Activated CD4-positive, alpha-beta T cell treated with anti-CD3 and anti-CD28 coated beads, Interleukin-2, amount 50 U/mL, for 1 hour (primary cell): ENCODE data around the gene TMEM9.

Source experiments
- DNase-seq: peaks from one replicate; pipeline ENCODE4 v3.0.0-alpha.2; 2020

The TMEM9 gene

DNA sequence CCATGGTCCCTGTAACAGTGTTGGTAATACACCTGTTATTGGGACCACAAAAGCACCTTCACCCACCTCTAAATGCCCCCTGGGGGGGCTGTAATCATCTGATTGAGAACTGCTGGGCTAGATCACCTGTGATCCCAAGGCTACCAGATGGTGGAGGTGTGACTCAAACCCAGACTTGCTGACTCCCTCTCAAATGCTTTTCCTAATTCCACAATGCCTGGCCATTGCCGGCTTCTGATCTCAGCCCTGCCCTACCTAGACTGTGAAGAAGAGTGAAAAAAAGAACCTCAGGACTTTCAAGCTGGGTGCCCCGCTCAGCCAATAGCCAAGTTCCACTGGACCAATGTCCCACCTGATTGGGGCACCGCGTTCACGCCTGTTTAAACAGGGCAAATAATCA, 9.6 kb downstream of the TMEM9 start:
- DNase-seq, result no peak

DNA sequence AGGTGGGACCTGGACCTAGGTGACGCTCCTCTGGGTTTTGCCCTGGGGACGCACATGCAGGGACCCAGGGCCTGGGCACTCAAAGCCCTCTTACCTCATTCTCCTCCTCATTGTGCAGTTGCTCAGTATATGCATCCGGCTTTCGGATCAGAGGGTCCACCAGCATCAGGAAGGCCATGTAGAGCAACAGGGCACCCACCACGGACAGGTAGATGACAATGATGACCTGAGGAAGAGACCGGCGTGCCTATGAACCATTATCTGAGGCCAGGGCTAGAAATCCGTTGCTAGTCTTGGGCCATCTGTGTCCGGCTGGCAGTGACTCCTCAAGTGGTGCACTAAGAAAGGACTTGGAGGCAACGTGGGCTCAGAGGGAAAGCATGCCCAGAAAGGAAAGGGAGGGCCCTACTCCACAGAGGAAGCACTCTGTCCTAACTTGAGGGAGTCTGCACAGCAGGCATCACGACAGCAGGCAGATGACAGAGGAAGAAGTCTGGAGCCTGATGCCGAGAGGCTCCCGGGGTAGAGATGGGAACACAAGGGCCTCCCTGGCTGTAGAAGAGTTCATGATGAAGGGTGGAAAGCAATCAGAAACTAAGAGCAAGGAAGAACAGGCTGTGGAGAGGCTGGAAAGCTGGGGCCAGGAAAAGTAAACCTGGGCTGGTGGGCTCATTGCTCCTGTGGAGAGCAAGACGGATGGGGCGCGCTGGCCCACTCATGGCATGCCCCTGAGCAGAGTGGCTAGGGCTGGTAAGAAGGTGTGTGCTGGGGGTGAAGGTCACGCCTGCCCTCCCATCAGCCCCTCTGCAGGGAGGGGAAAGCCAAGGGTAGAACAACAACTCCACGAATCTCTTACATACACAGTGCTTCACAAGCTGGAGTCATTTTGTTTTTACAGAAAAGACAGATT, 10.3 kb downstream of the TMEM9 start:
- DNase-seq, result no peak

DNA sequence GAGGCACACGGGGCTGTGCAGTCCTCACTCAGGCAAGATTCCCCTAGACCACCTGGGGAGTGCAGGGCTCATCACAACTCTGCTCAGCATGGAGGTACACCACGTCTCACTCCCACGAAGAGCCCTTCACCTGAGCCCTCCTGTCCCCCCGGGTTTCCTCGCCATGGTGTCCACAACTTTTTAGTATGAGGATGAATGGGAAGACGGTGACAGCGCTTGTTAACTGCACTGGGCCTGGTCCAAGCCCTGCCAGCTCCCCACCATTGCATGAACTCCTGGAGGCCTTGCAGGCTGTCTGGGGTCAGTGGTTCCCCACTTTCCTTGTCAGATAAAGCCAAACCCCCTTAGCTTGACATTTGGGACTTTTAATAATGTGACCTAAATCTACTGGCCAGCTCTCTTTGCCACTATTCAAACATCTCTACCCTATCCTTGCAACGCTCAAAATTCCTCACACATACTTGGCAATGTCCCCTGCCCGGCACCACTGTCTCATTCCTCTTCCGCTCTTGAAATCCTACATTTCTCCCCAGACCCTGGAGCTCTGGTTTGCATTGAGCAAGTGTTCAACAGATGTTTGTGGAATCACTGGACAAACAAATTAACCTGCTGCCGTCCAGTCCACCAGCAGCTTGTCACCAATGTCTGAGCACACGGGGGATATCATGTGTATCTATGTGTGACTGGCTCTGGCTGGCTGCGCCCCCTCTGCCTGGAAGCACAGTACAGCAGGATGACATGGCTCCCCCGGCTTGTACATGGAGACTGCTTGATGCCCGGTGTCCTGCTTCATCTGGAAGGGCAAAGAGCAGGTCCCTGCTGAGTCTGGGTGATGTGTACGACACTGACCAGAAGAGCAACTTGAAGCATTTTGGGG, 11.2 kb downstream of the TMEM9 start:
- DNase-seq, result no peak

DNA sequence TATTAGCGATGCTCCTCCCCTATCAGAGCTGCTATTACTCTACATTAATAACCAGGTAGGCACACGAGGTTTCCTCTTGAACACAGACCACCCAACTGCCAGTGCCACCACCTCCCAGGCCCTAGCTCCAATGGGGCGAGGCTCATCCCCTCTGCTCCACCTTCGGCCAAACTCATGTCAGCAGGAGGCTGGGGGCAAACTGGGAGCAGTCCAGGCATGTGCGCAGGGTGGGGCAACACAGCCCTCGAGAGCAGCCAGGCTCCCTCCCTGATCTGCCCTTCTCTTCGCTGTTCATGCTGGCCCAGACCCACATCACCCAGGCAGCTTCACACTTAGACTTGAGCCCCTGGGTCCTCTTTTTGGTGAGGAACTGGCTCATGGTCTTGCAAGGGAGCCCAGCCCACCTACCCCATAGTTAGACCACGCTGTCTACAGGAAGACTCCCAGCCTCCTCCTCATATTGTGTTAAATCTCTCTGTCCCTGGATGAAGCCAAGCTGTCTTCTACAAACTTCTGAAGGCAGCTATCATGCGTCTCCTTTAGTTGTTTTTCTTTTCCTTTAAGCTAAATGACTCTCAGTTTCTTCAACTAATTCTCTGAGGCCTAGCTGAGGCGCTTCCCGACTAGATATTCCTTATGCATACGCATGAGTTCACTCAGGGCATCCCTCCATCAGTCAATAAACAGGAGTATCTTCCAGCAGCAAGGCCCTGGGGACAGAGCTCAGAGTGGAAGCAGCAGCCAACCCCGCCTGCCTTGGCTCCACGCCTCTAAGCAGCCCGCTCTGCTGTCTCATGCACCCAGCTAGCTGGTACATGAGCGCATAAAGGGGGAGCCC, 12.0 kb downstream of the TMEM9 start:
- no peak for DNase-seq

DNA sequence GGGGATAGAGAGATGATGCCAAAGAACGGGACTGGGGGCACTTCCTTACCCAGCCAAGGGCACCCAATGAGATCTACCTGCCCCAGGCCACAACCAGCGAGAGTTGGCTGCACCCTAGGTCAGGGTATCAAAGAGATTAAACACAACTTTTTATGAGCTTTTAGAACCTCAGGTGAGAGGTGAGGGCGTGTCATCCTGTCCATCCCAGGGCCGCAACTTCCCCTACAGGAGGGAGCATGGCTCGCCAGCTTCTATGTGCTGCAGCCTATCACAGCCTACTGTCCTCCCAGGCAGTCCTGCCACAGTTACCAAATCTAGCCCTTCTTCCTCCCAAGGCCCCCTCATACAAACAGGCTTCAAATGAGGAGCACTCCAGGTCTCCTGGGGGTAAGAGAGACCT, 12.9 kb downstream of the TMEM9 start:
- DNase-seq, result no peak

DNA sequence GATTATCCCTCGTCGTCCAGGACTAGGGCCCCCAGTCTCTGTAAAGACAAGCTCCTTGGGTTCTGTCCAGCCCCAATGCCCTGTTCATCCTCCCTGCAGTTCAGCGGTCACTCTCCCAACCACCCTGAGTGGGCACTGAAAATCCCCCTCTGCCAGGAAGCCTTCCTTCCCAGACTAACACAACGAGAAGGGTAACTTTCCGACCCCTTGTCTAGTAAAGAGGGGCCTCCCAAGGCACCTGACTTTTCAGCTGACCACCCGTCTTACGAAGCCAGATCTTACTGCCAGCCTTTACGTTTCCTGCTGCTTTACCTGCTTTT, 13.4 kb downstream of the TMEM9 start:
- no peak for DNase-seq

DNA sequence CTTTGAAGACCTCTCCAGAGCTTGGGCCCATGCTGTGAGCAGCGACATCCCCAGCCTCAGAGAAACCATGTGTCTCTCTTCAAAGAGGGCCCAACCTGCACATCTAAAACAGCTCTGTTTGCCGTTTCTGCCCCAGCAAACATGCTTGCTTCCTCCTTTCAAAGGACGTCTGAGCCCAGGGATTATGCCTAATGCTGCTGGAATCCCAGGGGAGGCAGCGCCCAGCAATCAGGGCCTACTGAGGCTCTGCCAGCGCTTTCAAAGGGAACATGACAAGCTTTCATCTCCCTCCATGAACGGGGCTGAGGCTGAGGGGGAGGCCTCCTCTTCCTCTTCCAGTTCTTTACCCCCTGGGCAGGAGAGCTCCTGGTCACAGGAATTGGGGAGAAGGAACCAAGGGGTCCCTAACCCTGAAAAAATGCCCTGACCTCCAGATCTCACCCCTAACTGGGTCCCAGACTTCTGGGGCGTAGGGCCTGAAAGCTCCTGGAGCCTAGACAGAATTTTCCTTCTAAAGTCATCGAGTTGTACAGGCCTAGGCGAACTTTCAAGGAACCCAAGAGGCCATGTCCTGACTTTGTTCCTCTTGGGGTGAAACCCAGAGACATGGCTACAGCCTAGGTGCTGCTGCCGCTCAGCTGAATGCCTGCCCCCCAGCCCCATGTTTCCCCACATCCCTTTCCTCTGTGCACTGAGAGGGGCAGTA, 13.9 kb downstream of the TMEM9 start:
- DNase-seq, result no peak

DNA sequence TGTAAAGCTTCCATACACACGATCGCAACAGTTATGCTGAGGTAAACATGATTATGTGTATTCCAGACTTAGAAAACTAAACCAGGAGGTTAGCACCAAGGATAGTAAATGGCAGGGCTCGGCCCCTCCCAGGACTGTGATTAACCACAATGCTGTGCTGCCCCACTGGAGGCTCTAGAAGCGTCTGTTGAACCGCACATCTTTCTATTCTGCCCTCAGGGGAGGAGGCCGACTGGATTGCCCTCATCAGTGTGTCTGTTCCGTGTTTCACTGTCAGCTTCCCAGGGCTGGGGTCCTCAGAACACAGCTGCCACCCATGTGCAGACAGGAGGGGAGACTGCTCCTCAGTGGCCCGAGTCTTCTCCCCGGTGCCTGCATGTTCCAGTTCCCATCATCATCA, 14.5 kb downstream of the TMEM9 start:
- DNase-seq, result no peak

DNA sequence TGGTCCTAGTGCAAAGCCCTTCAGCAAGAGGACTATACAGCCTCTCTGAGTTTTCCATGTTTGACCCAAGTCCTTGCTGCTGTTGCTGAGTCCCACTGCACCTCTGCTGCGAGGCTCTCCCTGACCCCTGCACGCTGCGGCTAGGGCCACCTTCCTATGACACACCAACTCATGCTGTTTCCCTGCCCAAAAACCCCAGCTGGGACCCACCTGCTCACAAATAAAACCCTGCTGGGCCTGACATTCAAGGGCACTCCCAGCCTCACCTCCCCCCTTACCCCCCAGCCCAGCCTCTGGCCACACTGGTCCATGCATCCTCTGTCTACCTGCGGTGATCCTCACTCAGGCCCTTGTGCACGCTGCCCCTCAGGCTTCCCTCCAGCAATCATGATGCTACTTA, 15.0 kb downstream of the TMEM9 start:
- no peak for DNase-seq

DNA sequence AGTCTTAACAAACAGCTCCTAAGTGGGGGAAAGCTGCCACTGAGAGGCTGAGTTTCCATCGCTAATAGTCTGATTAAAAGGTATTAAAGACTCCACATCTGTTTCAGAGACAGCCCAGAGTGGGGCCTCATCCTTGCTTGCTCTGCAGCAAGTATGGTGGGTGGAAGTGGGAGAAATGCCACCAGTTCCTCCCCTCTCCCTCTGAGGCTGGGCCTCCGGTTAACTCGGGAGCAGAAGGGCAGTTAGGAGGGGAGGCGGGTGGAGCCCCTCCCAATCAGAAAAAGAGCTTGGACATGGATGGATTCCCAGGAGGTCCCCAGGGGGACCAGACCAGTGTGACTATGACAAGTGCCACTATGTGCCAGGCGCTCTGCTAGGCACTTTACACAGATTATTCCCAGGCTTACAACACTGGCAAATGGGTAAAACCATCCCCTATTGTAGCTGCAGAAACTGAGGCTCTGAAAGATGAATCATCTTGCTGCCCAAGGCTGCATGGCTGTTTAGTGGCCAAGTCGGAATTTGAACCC, 15.9 kb downstream of the TMEM9 start:
- DNase-seq, result no peak

DNA sequence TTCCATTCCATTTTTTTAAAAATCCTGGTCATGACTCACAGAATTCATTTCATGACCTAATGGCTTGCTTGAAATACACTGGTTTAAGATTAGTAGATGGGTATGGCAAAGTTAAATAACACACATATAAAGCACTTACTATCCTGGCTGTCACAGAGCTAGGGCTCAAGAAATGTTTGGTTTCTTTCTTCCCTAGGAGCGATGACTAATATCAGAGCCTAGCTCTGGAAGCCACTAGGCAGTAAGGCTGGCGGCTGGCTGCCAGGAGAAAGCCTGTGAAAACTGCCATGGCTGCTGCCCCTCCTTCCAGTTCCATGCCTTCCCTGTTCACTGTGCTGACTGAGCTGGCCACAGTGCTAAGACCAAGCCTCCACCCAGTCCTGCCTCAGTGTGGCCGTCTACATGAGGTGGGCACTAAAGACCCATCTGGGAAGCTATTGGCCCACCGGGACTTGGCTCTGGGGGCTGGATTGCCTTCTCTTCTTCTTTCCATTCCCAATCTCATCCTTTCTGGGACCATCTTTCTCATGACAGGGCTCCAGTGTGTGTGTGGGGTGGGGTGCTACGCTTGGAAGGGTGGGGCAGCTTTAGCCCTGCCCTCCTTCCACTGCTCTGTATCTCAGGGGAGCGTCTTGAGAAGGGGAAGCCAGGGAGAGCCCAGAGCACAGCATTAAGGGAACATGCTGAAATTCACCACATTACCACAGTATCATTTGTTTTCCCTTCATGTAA, 16.5 kb downstream of the TMEM9 start:
- no peak for DNase-seq

DNA sequence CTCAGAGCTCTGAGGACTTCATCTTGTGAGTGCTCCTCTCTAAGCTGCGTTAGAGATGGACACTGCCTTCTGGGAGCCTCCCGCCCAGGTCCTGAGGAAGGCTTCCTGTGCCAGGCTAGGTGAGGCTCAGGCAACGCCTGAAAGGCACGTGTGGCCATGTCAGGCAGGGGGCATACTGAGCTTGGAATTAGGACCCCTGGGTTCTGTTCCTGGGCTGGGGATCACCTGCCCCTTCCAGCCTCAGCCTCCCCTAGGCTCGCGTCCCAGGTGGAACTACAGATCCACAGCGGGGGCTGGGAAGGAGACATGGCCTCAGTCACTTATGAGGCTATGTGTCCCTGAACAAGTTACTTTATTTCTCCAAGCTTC, 17.3 kb downstream of the TMEM9 start:
- DNase-seq, result no peak

DNA sequence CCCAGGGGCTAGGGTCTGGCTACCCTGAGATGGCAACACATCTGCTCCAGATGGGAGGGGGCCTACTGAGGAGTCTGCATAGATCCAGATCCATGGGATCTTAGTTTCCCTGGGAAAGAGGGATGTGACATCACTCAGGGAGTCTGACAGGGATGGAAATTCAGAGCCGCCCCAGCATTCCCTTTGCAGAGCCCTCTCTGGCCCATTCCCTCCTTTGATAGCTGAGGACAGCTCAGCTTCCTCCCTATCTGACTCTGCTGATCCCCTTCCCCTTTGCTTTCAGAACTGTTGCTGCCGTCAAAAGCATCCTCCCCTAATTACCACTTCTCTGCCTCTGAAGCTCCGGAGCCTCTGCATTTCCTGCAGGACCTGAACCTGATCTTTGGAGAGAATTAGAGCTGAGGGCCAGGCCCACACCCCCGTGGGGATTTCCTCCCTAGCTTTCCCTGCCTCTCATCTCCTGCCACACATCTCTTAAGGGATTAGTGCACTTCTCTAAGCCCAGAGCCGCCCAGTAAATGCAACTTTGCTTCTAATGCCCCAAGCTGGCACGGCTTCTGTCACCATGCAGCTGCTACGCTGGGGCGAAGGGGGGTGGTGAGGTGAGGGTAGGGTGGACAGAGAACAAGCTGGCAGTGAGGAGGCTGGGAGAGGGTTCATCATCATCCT, 17.8 kb downstream of the TMEM9 start:
- DNase-seq, result no peak

DNA sequence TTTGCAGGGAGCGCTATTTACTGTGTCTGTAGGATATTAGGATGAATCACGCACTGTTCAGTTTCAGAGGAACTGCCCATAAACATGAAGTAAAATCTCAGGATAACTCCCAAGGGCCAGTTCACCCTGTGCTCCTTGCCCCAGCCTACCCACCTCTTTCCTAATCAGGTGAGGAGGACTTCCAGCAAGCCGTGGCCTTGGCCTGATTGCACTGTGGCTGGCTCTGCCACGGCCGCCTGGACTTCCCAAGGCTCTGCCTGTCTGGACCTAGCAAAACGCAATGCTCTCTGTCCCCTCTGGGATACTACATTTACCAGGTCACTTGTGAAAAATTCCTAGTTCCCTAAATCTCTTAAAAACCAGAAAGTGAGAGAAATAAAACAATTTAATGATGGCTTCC, 19.9 kb downstream of the TMEM9 start:
- no peak for DNase-seq

DNA sequence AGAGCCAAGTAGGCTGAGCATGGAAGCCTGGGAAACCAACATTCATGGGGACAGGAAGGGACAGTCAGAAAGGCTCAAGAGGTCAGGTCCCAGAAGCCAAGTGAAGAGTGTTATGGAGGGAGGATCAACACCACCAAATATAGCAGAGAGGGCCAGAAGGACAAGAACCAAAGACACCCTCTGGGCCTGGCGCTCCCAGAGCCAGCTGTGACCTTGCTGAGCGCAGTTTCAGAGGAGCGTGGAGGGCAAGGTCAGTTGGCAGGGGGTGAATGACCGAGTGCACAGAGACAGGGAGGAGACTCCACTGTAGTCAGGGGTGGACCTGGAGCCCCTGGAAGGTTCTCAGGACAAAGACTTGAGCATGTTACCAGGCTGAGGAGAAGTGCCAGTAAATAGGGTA, 22.9 kb downstream of the TMEM9 start:
- no peak for DNase-seq

DNA sequence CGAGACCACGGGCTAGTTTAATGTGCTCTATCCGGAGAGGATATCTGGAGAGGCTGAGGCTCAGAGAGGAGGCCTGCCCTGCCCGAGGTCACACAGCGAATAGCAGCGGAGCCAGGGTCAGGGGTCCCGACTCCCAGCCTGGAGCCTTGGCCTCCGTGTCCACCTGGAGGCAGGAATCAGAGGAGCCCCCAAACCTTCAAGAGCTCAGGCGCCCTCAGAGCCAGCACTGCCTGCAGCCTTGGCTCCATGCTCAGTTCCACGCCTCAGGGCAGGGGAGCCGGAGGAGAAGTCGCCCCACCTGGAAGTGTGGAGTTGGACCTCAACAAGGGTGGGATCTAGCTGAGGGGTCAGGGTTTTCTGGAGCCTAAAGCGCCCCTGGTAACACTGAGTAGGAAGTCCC, 25.3 kb downstream of the TMEM9 start:
- no peak for DNase-seq

DNA sequence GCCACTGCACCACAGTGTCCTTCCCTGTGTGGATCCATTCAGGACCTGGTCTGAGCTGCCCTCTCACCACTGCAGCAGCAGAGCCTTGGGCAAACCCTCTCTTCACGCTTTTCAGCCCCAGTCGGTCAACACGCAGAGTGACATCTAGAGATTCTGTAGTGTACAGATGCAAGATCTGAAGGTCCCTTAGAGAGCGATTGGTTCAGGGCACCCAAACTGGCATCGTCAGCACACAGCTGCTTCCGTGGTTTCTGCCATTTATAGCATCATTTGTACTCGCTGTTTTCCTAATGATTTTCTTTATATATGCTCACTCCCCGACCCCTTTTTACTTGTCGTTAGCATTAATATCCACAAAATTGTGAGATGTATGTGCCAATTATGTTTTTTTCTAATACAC, 25.8 kb downstream of the TMEM9 start:
- no peak for DNase-seq

DNA sequence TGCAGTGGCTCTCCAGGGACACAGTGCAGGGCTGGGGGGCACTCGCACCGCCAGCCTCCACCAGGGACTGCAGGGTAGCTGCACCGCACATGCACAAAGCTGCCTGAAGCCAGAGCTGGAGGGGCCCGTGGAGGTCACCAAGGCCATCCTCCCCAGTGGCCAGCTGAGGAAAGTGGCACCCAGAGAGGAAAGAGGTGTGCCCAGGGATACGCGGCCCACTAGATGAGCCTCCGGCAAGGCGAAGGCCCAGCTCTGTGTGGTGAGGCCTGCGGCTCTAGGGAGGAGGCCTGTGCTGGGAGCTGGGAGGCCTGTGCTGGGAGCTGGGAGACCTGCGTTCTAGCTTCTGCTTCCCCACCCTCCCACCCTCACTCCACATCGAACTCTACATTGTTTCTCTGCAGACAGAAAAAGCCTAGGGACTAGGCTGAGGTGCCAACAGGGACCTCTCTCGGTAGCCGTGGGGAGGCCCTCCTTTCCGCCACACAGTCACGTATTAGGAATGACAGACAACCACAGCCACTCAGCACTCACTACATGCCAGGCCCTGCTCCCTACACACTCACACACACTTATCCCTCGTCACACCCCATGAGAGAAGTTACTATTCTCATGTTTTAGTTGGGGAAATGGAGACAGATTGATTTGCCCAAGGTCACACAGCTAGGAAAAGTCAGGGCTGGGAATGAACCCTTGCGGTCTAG, 26.4 kb downstream of the TMEM9 start:
- no peak for DNase-seq

DNA sequence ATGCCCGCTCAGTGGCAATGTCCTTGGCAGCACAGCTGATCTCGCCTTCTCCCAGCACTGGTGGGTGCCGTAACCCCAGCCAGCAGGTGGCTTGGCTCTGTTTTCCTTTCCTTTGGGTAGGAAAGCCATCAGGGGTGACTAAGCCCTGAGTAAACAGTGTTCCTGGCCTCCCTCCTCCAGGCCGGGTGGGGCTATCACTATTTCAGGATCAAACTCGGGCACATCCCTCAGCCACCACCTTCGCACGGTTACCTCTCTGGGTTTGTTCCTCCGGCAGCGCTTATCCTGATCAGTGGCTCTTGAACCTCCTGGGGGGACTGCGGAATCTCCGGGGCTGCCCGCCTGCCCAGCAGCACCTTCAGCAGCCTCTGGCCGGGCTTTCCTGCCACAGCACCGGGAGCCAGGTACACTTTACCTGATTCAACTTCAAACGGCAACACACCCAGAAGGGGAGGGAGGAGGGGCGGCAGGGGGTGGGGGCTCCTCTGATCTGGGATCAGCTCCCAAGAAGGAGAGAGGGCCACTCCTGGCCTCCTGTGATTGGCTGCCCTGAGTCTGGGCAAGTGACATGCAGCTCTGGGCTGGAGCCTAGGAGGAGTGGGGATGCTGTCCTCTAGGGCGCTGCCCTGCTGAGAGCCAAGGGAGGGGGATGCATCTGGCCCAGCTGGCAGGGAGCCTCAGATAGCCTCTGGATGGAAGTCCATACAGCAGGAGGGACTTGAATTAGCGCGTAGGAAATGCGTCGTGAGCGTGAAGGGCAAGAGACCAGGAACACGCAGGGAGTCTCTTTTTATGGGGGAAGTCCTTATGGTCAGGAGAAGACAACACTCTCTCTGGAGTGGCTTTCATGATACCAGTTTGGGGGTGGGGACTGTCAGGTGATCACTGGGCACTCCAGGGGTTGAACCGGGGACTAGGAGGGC, 27.2 kb downstream of the TMEM9 start, which contains the start of gene ASCL5:
ASCL5 (minus strand) TSS at position 353 of the 923 bp plus-strand sequence. CDS start 11,812 bp downstream, outside the sequence.
- DNase-seq, result no peak
